T-cell (primary cell): ENCODE measurements around the gene ZBTB40. TPM values are rescaled to one million over a fixed set of nuclear protein-coding genes. Genes with fewer than 3 reads are reported as not detected.

Experiments
- ATAC-seq, 4 experiments: fragments of 200-7000 bp in 3 of 4; fragments of 150-1000 bp in 1 of 4; cut with Tn5 transposase; replicated peaks in 1 of 4; 1 replicate in 3 of 4; 2 replicates in 1 of 4; pipeline ENCODE4 v1.10.0; 2021; ENCODE audit warnings: moderate library complexity in 3 of 4, mild to moderate bottlenecking in 2 of 4, moderate number of reproducible peaks in 1 of 4
- CTCF ChIA-PET, 2 donors: fragments of 300-600 bp; sonication (Branson Sonifier 250); formaldehyde crosslinking; loops; one replicate each; lab custom pipeline; 2022; ENCODE audit warnings: antibody characterized with exemption in 2 of 2; lab: Charles Lee
- POLR2A ChIA-PET, 2 donors: fragments of 300-600 bp; sonication (Branson Sonifier 250); formaldehyde crosslinking; loops; one replicate each; lab custom pipeline; 2022; ENCODE audit warnings: antibody characterized with exemption in 2 of 2; lab: Charles Lee
- DNase-seq, 35 experiments: peaks; one replicate each; pipeline versions ENCODE4 v3.0.0 to v3.0.0-alpha.2; 2013 to 2023
- H3K27ac ChIP-seq: one replicate; pipeline ENCODE4 v1.5.1; 2013; ENCODE audit warnings: low read length
- H3K27me3 ChIP-seq, 2 experiments: replicated peaks in 1 of 2; 1 replicate in 1 of 2; 2 replicates in 1 of 2; pipeline versions ENCODE4 v1.6.1 to v1.7.0; 2013; ENCODE audit warnings: low read length in 1 of 2, mixed read lengths in 1 of 2; ENCODE audit not compliant: control insufficient read depth in 2 of 2, insufficient read depth in 2 of 2; ENCODE audit errors: extremely low read depth in 1 of 2
- H3K36me3 ChIP-seq, 2 donors: 1 replicate in 1 of 2; 2 replicates in 1 of 2; pipeline versions ENCODE4 v1.6.1 to v1.7.0; 2013; ENCODE audit warnings: low read length in 1 of 2; ENCODE audit not compliant: control insufficient read depth in 2 of 2, insufficient read depth in 1 of 2; ENCODE audit errors: extremely low read depth in 1 of 2
- H3K4me1 ChIP-seq, 2 experiments: 1 replicate in 1 of 2; 2 replicates in 1 of 2; pipeline versions ENCODE4 v1.6.1 to v1.7.0; 2013; ENCODE audit warnings: low read length in 2 of 2, mixed read lengths in 1 of 2; ENCODE audit not compliant: insufficient read depth in 2 of 2, control insufficient read depth in 1 of 2; ENCODE audit errors: extremely low read depth in 1 of 2
- H3K4me3 ChIP-seq, 2 donors: 1 replicate in 1 of 2; 2 replicates in 1 of 2; pipeline versions ENCODE4 v1.5.1 to v1.7.0; 2013; ENCODE audit warnings: mild to moderate bottlenecking in 2 of 2, low read length in 1 of 2, moderate library complexity in 1 of 2; ENCODE audit not compliant: control insufficient read depth in 1 of 2; ENCODE audit errors: extremely low read depth in 1 of 2
- H3K9me3 ChIP-seq: 2 replicates; pipeline ENCODE4 v1.7.0; 2013
- H3K27ac Mint-ChIP-seq, 2 donors: one replicate each; pipeline ENCODE4 v1.8.0; 2020 to 2021; ENCODE audit warnings: mild to moderate bottlenecking in 2 of 2, mixed read lengths in 2 of 2
- H3K27me3 Mint-ChIP-seq, 2 donors: one replicate each; pipeline ENCODE4 v1.8.0; 2021 to 2022; ENCODE audit warnings: mixed read lengths in 2 of 2
- H3K36me3 Mint-ChIP-seq: one replicate; pipeline ENCODE4 v1.8.0; 2021; ENCODE audit warnings: mixed read lengths
- H3K4me1 Mint-ChIP-seq, 3 donors: one replicate each; pipeline ENCODE4 v1.8.0; 2020 to 2022; ENCODE audit warnings: mixed read lengths in 3 of 3, mild to moderate bottlenecking in 1 of 3
- H3K4me3 Mint-ChIP-seq, 3 donors: one replicate each; pipeline ENCODE4 v1.8.0; 2020 to 2022; ENCODE audit warnings: mild to moderate bottlenecking in 3 of 3, mixed read lengths in 3 of 3, moderate library complexity in 3 of 3
- H3K9me3 Mint-ChIP-seq, 3 donors: one replicate each; pipeline ENCODE4 v1.8.0; 2020 to 2022; ENCODE audit warnings: mixed read lengths in 3 of 3
- WGBS: methylation state at CpG from one replicate; pipeline ENCODE4 v1.1.5; 2013; ENCODE audit warnings: missing lambda C conversion rate; ENCODE audit not compliant: insufficient coverage; 5-methylcytosine and 5-hydroxymethylcytosine counted together
- total RNA-seq, 35 experiments: library from RNA in 6 of 35; stranded (reverse) in 6 of 35; fragments of 120-200 nt in 1 of 35; gene quantifications; one replicate each; pipeline versions ENCODE4 v1.2.1 to v1.2.4 and lab custom pipeline; 2013 to 2026

Gene ZBTB40
- total RNA-seq, 5 donors from 2014 or later (not counting 1 experiment from before 2014, with no cell fraction given): 42.6 to 62.9 (median 54.1) TPM

- Mint-ChIP-seq H3K27ac (no peak overlapping the region), H3K27me3 (peaks cover 44 to 45% of the 10 kb centered on the region in 2 donors), H3K4me1 (peaks cover 2 to 11% (median 3%) of the 10 kb centered on the region in 3 donors), H3K9me3 (no peaks in the 10 kb centered on the region), H3K36me3 (no peaks in the 10 kb centered on the region), H3K4me3 (no peak overlapping the region)
- no peak overlapping the region for H3K27ac ChIP-seq
- H3K27me3 ChIP-seq: peaks cover 3 to 50% of the 10 kb centered on the region in 2 experiments
- POLR2A ChIA-PET: no interaction called here
- 84% methylated on average over 5 of the region's 7 CpGs for WGBS
- H3K4me1 ChIP-seq: peaks cover 0 to 5% of the 10 kb centered on the region in 2 experiments
- no peak overlapping the region for H3K4me3 ChIP-seq
- CTCF ChIA-PET: interaction anchor here (0.7 to 0.8 kb wide), 2 partner anchors 8 to 276 kb away, joined by 3 to 4 read pairs; no protein-coding TSS in a partner anchor
- DNase-seq (no peak), ATAC-seq (no peak)
- H3K36me3 ChIP-seq: no peaks in the 10 kb centered on the region
- no peaks in the 10 kb centered on the region for H3K9me3 ChIP-seq
Measured at GRCh38 chr1:22415489-22415888, 36.2 kb upstream of the ZBTB40 start.

GRCh38 chr1:22416555-22417454 is 34.8 kb upstream of the ZBTB40 start:
- H3K4me3 ChIP-seq: no peak overlapping the region
- DNase-seq: peak; percentile 29 to 84 (median 66)
- POLR2A ChIA-PET: no interaction called here
- CTCF ChIA-PET: no interaction called here
- Mint-ChIP-seq H3K36me3 (no peaks in the 10 kb centered on the region), H3K27me3 (peaks cover 39 to 48% of the 10 kb centered on the region in 2 donors), H3K4me3 (no peak overlapping the region), H3K9me3 (no peaks in the 10 kb centered on the region), H3K4me1 (peaks cover 2 to 11% (median 3%) of the 10 kb centered on the region in 3 donors), H3K27ac (no peak overlapping the region)
- ATAC-seq: peak; percentile 56 to 94 (median 67)
- H3K36me3 ChIP-seq: no peaks in the 10 kb centered on the region
- 12% methylated on average over 7 of the region's 13 CpGs for WGBS
- H3K4me1 ChIP-seq: peaks cover 0 to 5% of the 10 kb centered on the region in 2 experiments
- no peaks in the 10 kb centered on the region for H3K9me3 ChIP-seq
- no peak overlapping the region for H3K27ac ChIP-seq
- peaks cover 3 to 53% of the 10 kb centered on the region in 2 experiments for H3K27me3 ChIP-seq

- Mint-ChIP-seq H3K9me3 (no peaks in the 10 kb centered on the region), H3K36me3 (no peaks in the 10 kb centered on the region), H3K27me3 (peaks cover 39 to 48% of the 10 kb centered on the region in 2 donors), H3K4me3 (no peak overlapping the region), H3K27ac (no peak overlapping the region), H3K4me1 (peaks cover 2 to 11% (median 3%) of the 10 kb centered on the region in 3 donors)
- H3K27ac ChIP-seq: no peak overlapping the region
- H3K9me3 ChIP-seq: no peaks in the 10 kb centered on the region
- no peak overlapping the region for H3K4me3 ChIP-seq
- 82% methylated on average over 11 of the region's 12 CpGs for WGBS
- ChIA-PET CTCF (no interaction called here), POLR2A (interaction anchor here in 1 of 2 donors (0.5 to 0.6 kb wide), 2 partner anchors 13 to 24 kb away, joined by 3 to 4 read pairs; no protein-coding TSS in a partner anchor)
- H3K27me3 ChIP-seq: peaks cover 3 to 53% of the 10 kb centered on the region in 2 experiments
- H3K4me1 ChIP-seq: peaks cover 0 to 5% of the 10 kb centered on the region in 2 experiments
- no peaks in the 10 kb centered on the region for H3K36me3 ChIP-seq
- DNase-seq (no peak), ATAC-seq (no peak)
Measured at GRCh38 chr1:22417466-22417865, 34.2 kb upstream of the ZBTB40 start.

- H3K9me3 ChIP-seq: no peaks in the 10 kb centered on the region
- peaks cover 0 to 5% of the 10 kb centered on the region in 2 experiments for H3K4me1 ChIP-seq
- Mint-ChIP-seq H3K27ac (no peak overlapping the region), H3K9me3 (no peaks in the 10 kb centered on the region), H3K4me3 (no peak overlapping the region), H3K36me3 (no peaks in the 10 kb centered on the region), H3K4me1 (peaks cover 2 to 11% (median 3%) of the 10 kb centered on the region in 3 donors), H3K27me3 (peaks cover 39 to 48% of the 10 kb centered on the region in 2 donors)
- no peak overlapping the region for H3K4me3 ChIP-seq
- ChIA-PET CTCF (no interaction called here), POLR2A (interaction anchor here in 1 of 2 donors (0.6 kb wide), 1 partner anchor 23 kb away, joined by 4 read pairs; no protein-coding TSS in a partner anchor)
- DNase-seq: no peak
- no peak for ATAC-seq
- H3K27me3 ChIP-seq: peaks cover 3 to 55% of the 10 kb centered on the region in 2 experiments
- 73% methylated on average over 4 of the region's 4 CpGs for WGBS
- no peaks in the 10 kb centered on the region for H3K36me3 ChIP-seq
- no peak overlapping the region for H3K27ac ChIP-seq
Measured at GRCh38 chr1:22418312-22418711, 33.3 kb upstream of the ZBTB40 start.

GRCh38 chr1:22418933-22419382 is 32.7 kb upstream of the ZBTB40 start:
- CTCF ChIA-PET: no interaction called here
- no peaks in the 10 kb centered on the region for H3K36me3 ChIP-seq
- no peaks in the 10 kb centered on the region for H3K36me3 Mint-ChIP-seq

GRCh38 chr1:22420455-22421053 is 31.1 kb upstream of the ZBTB40 start:
- POLR2A ChIA-PET: no interaction called here
- Histone ChIP-seq H3K9me3 (no peaks in the 10 kb centered on the region), H3K27ac (no peak overlapping the region), H3K36me3 (no peaks in the 10 kb centered on the region), H3K4me3 (no peak overlapping the region), H3K4me1 (peaks cover 0 to 5% of the 10 kb centered on the region in 2 experiments), H3K27me3 (peaks cover 3 to 47% of the 10 kb centered on the region in 2 experiments)
- H3K4me3 Mint-ChIP-seq: no peak overlapping the region
- H3K36me3 Mint-ChIP-seq: no peaks in the 10 kb centered on the region
- H3K9me3 Mint-ChIP-seq: no peaks in the 10 kb centered on the region
- DNase-seq (peak in 32 of 35 experiments; percentile 13 to 59 (median 34)), ATAC-seq (peak in 3 of 4 experiments; percentile 43 to 72 (median 63))
- CTCF ChIA-PET: interaction anchor here in 1 of 2 donors (1.2 kb wide), 1 partner anchor 222 kb away, joined by 3 read pairs; no protein-coding TSS in a partner anchor
- H3K4me1 Mint-ChIP-seq: peaks cover 2 to 11% (median 3%) of the 10 kb centered on the region in 3 donors
- 50% methylated on average over 11 of the region's 15 CpGs for WGBS
- peaks cover 35 to 48% of the 10 kb centered on the region in 2 donors for H3K27me3 Mint-ChIP-seq
- no peak overlapping the region for H3K27ac Mint-ChIP-seq

More at GRCh38 chr1:22418933-22419382, 32.7 kb upstream of the ZBTB40 start:
- DNase-seq (no peak), ATAC-seq (no peak)
- Histone ChIP-seq H3K4me3 (no peak overlapping the region), H3K9me3 (no peaks in the 10 kb centered on the region), H3K4me1 (peaks cover 0 to 5% of the 10 kb centered on the region in 2 experiments), H3K27me3 (peaks cover 3 to 56% of the 10 kb centered on the region in 2 experiments), H3K27ac (no peak overlapping the region)
- Mint-ChIP-seq H3K4me3 (no peak overlapping the region), H3K27me3 (peaks cover 38 to 48% of the 10 kb centered on the region in 2 donors), H3K9me3 (no peaks in the 10 kb centered on the region), H3K4me1 (peaks cover 2 to 11% (median 3%) of the 10 kb centered on the region in 3 donors), H3K27ac (no peak overlapping the region)
- no CpG with 5 or more reads among the region's 2 CpGs for WGBS
- POLR2A ChIA-PET: no interaction called here
